Mammary epithelial cell (primary cell): ENCODE data around the gene IL17RB.

ENCODE experiments used
- EZH2 ChIP-seq: IDR thresholded peaks from 2 replicates; pipeline ENCODE4 v1.6.1; 2012; ENCODE audit warnings: low read length, inconsistent platforms, borderline replicate concordance
- TF ChIP-seq, protein P1 (sequence below), 2 donors: IDR thresholded peaks in 1 of 2; conservative IDR thresholded peaks in 1 of 2; 2 replicates each; pipeline ENCODE4 v1.5.1; 2011 to 2012; ENCODE audit warnings: inconsistent platforms in 2 of 2, low read length in 2 of 2, mild to moderate bottlenecking in 2 of 2, control low read depth in 1 of 2, low read depth in 1 of 2; ENCODE audit not compliant: insufficient read depth in 1 of 2; ENCODE audit errors: extremely low read depth in 1 of 2

DNA sequence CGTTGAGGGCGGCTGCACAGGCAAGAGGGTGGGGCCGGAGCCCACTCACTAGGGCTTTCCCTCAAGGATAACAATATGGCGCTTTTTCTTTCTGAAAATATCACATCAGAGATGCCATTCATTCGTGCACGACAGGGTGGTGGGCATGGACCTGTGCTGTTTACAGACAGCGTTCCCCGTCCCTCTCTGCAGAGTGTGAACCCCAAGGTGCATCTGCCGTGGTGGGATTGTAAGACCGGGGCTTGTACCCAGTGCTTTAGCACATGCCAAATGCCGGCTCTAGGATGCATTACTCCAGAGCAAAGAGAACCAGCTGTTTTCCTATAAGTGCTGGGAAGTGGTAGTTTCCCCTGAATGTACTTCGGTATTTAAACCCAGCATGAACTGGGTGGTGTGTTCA is 37.1 kb upstream of the IL17RB start:
- TF ChIP-seq, protein P1, sequence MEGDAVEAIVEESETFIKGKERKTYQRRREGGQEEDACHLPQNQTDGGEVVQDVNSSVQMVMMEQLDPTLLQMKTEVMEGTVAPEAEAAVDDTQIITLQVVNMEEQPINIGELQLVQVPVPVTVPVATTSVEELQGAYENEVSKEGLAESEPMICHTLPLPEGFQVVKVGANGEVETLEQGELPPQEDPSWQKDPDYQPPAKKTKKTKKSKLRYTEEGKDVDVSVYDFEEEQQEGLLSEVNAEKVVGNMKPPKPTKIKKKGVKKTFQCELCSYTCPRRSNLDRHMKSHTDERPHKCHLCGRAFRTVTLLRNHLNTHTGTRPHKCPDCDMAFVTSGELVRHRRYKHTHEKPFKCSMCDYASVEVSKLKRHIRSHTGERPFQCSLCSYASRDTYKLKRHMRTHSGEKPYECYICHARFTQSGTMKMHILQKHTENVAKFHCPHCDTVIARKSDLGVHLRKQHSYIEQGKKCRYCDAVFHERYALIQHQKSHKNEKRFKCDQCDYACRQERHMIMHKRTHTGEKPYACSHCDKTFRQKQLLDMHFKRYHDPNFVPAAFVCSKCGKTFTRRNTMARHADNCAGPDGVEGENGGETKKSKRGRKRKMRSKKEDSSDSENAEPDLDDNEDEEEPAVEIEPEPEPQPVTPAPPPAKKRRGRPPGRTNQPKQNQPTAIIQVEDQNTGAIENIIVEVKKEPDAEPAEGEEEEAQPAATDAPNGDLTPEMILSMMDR (conservative IDR thresholded peaks at IDR 0.05 in 1 of 2, IDR thresholded peaks at IDR 0.05 in 1 of 2; ENCODE audit: extremely low read depth in 1 of 2, insufficient read depth in 1 of 2, low read depth in 1 of 2, low read length in 2 of 2), result no peak
- no peak for TF ChIP-seq EZH2
